Ishikawa (cell line): ENCODE data around the gene INPP4B.

Experiments used
- CEBPB ChIP-seq: IDR thresholded peaks from 2 replicates; pipeline ENCODE4 v1.6.1; 2012
- CREB1 ChIP-seq: IDR thresholded peaks from 2 replicates; pipeline ENCODE4 v1.6.1; 2012; ENCODE audit warnings: low read depth
- EGR1 ChIP-seq: IDR thresholded peaks from 2 replicates; pipeline ENCODE4 v1.6.1; 2012
- FOXM1 ChIP-seq: IDR thresholded peaks from 2 replicates; pipeline ENCODE4 v1.6.1; 2012; ENCODE audit warnings: low read depth, borderline replicate concordance
- NFIC ChIP-seq: IDR thresholded peaks from 2 replicates; pipeline ENCODE4 v1.6.1; 2012
- RAD21 ChIP-seq: IDR thresholded peaks from 2 replicates; pipeline ENCODE4 v1.6.1; 2012; ENCODE audit warnings: low read depth
- TAF1 ChIP-seq: IDR thresholded peaks from 2 replicates; pipeline ENCODE4 v1.6.1; 2012; ENCODE audit warnings: low read depth, mild to moderate bottlenecking
- TEAD4 ChIP-seq: IDR thresholded peaks from 2 replicates; pipeline ENCODE4 v1.6.1; 2012
- YY1 ChIP-seq: IDR thresholded peaks from 2 replicates; pipeline ENCODE4 v1.6.1; 2012; ENCODE audit warnings: low read depth
- TF ChIP-seq, protein P1 (sequence below): IDR thresholded peaks from 2 replicates; pipeline ENCODE4 v1.6.1; 2012
- TF ChIP-seq, protein P2 (sequence below): IDR thresholded peaks from 2 replicates; pipeline ENCODE4 v1.6.1; 2012
- TF ChIP-seq, protein P3 (sequence below): IDR thresholded peaks from 2 replicates; pipeline ENCODE4 v1.6.1; 2012; ENCODE audit warnings: low read depth, mild to moderate bottlenecking

DNA sequence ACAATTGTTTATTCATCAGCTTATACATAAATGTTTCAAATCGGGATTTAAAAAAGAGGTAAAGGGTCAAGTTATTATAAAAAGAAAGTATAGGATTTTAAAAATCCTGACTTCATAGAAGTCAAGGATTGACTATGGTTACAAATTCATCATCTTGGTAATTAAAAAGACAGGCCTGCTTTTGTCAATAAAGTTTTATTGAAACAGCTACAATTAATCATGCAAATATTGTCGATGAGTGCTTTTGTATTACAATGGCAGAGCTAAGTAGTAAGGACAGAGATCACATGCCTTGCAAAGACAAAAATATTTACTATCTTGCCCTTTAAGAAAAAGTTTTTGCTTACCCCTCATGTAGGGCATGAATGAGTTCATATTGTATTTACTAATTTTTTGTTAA lies 614.3 kb downstream of the INPP4B start:
- TF ChIP-seq NFIC (no peak), YY1 (no peak), TEAD4 (no peak), EGR1 (no peak), CREB1 (no peak), CEBPB (no peak), RAD21 (no peak), FOXM1 (no peak), TAF1 (no peak)
- TF ChIP-seq, protein P1, sequence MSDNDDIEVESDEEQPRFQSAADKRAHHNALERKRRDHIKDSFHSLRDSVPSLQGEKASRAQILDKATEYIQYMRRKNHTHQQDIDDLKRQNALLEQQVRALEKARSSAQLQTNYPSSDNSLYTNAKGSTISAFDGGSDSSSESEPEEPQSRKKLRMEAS = no peak
- TF ChIP-seq, protein P2, sequence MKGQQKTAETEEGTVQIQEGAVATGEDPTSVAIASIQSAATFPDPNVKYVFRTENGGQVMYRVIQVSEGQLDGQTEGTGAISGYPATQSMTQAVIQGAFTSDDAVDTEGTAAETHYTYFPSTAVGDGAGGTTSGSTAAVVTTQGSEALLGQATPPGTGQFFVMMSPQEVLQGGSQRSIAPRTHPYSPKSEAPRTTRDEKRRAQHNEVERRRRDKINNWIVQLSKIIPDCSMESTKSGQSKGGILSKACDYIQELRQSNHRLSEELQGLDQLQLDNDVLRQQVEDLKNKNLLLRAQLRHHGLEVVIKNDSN = no peak
- TF ChIP-seq, protein P3, sequence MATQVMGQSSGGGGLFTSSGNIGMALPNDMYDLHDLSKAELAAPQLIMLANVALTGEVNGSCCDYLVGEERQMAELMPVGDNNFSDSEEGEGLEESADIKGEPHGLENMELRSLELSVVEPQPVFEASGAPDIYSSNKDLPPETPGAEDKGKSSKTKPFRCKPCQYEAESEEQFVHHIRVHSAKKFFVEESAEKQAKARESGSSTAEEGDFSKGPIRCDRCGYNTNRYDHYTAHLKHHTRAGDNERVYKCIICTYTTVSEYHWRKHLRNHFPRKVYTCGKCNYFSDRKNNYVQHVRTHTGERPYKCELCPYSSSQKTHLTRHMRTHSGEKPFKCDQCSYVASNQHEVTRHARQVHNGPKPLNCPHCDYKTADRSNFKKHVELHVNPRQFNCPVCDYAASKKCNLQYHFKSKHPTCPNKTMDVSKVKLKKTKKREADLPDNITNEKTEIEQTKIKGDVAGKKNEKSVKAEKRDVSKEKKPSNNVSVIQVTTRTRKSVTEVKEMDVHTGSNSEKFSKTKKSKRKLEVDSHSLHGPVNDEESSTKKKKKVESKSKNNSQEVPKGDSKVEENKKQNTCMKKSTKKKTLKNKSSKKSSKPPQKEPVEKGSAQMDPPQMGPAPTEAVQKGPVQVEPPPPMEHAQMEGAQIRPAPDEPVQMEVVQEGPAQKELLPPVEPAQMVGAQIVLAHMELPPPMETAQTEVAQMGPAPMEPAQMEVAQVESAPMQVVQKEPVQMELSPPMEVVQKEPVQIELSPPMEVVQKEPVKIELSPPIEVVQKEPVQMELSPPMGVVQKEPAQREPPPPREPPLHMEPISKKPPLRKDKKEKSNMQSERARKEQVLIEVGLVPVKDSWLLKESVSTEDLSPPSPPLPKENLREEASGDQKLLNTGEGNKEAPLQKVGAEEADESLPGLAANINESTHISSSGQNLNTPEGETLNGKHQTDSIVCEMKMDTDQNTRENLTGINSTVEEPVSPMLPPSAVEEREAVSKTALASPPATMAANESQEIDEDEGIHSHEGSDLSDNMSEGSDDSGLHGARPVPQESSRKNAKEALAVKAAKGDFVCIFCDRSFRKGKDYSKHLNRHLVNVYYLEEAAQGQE = no peak
